NT2/D1 (cell line): ENCODE measurements around the gene SLC17A5.

Experiments
- DNase-seq: peaks from one replicate; pipeline ENCODE4 v3.0.0-alpha.2; 2011; ENCODE audit warnings: low read depth, low spot score
- H3K27me3 ChIP-seq: 2 replicates; pipeline ENCODE4 v1.6.0; 2011; ENCODE audit warnings: mild to moderate bottlenecking; ENCODE audit not compliant: insufficient read length, insufficient read depth
- H3K36me3 ChIP-seq: 2 replicates; pipeline ENCODE4 v1.6.1; 2011; ENCODE audit warnings: mild to moderate bottlenecking, low read length, mixed read lengths; ENCODE audit not compliant: insufficient read depth, insufficient read length
- H3K4me1 ChIP-seq: 2 replicates; pipeline ENCODE4 v1.5.1; 2011; ENCODE audit not compliant: insufficient read depth, insufficient read length
- H3K4me3 ChIP-seq: 2 replicates; pipeline ENCODE4 v1.5.1; 2011; ENCODE audit warnings: low read depth; ENCODE audit not compliant: insufficient read length
- H3K9ac ChIP-seq: 2 replicates; pipeline ENCODE4 v1.6.0; 2011; ENCODE audit warnings: low read depth; ENCODE audit not compliant: insufficient read length
- H3K9me3 ChIP-seq: 2 replicates; pipeline ENCODE4 v1.5.1; 2011; ENCODE audit warnings: mild to moderate bottlenecking, low read length; ENCODE audit not compliant: insufficient read depth
- SUZ12 ChIP-seq: IDR thresholded peaks from 2 replicates; pipeline ENCODE4 v1.6.1; 2011; ENCODE audit not compliant: insufficient read length, insufficient read depth; ENCODE audit errors: extremely low read depth
- YY1 ChIP-seq: IDR thresholded peaks from 2 replicates; pipeline ENCODE4 v1.6.1; 2011; ENCODE audit not compliant: insufficient read length, insufficient read depth
- ZNF274 ChIP-seq: IDR thresholded peaks from 2 replicates; pipeline ENCODE4 v1.6.1; 2011; ENCODE audit warnings: mild to moderate bottlenecking, low read depth, low read length

The SLC17A5 gene

GRCh38 chr6:73547036-73547435 lies 106.8 kb downstream of the SLC17A5 start:
- H3K9ac ChIP-seq = no peak overlapping the region
- no peaks in the 10 kb centered on the region for H3K27me3 ChIP-seq
- no peaks in the 10 kb centered on the region for H3K4me1 ChIP-seq
- H3K4me3 ChIP-seq = no peak overlapping the region
- H3K9me3 ChIP-seq = no peaks in the 10 kb centered on the region
- TF ChIP-seq SUZ12 (no peak), YY1 (no peak), ZNF274 (no peak)
- no peak for DNase-seq
- no peaks in the 10 kb centered on the region for H3K36me3 ChIP-seq
